GM12891 (cell line): Measurements from ENCODE around the gene FBXL7.

ENCODE experiments used
- POLR2A ChIP-seq: IDR thresholded peaks from 2 replicates; pipeline ENCODE4 v1.6.1; 2011; ENCODE audit warnings: low read depth, low read length, control low read depth
- POLR2AphosphoS5 ChIP-seq: IDR thresholded peaks from 2 replicates; pipeline ENCODE4 v1.6.1; 2011; ENCODE audit warnings: low read depth, low read length, control low read depth
- TAF1 ChIP-seq: IDR thresholded peaks from 2 replicates; pipeline ENCODE4 v1.6.1; 2011; ENCODE audit warnings: low read depth, low read length, control low read depth

DNA sequence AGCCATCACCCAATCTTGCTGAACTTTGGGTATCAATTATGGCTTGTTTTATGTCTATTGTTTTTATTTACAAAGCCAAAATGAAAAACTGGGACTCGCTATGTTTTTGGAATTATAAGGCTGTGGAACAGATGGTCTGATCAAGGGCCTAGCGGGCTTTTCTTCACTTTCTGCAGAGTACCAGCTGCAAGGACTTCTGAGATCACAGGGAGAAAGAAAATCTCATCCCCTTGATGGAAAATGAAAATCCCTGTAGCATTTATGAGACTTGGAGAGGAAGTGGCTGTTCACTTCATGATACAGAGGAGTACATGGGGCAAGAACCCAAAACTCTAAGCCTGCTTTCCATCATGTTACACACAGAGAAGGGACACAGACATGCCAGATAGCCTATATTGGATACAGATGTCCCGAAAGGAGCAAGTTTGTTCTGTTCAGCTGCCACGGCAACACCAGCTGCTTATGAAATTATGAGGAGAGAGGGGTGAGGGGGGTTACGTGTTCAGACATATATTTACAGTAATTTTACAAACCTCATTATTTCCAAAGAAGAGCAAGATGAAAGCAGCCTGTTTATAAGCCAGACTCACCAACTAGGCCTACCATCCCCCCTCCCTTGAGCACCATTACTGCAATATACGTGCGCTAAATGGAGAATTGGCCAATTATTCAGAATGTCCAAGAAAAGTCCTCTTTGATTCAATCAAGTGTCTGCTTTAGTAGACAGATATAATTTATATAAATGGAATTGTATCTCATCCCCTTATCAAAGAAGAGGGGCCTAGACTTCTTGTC lies 459.6 kb downstream of the FBXL7 start:
- TF ChIP-seq TAF1 = no peak
- no peak for TF ChIP-seq POLR2AphosphoS5
- no peak for TF ChIP-seq POLR2A
